D721Med (cell line): ENCODE measurements around the gene CA11.

Experiments
- DNase-seq: peaks from one replicate; pipeline ENCODE4 v3.0.0; 2011; ENCODE audit warnings: low spot score; ENCODE audit not compliant: insufficient read length
- FAIRE-seq: peaks from 2 replicates; lab custom pipeline; 2011; peaks lifted over from hg19 to GRCh38; lab: Jason Lieb, UNC
- TF ChIP-seq, protein P1 (sequence below): IDR thresholded peaks from 2 replicates; pipeline ENCODE4 v1.5.1; 2012; ENCODE audit warnings: mild to moderate bottlenecking, control low read depth; ENCODE audit not compliant: insufficient read depth; ENCODE audit errors: missing control alignments

The CA11 gene

DNA sequence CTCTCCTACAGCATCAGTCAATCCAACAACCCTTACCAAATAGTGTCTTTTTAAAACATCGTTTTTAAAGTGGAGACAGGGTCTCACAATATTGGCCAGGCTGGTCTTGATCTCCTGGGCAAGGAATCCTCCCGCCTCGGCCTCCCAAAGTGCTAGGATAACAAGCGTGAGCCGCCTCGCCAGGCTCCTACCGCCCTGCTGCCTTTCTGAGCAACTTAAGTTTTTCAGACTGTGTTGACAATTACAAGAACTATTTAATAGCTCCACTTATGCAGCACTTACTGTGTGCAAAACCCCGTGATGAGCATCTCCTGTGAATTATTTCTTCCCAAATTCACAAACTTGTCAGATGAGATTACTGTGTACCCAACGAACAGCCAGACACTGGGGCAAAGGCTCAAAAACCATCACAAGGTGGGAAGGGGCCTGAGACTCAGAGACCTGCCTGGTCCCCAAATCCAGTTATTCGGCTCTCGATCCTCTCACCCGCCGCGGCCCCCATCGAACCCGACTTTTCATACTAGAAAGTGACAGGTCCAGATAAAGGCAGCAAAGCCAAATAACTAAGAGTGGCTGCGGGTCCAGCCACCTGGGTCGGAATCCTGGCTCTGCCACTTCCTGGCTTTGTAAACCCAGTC lies 27.6 kb downstream of the CA11 start:
- TF ChIP-seq, protein P1, sequence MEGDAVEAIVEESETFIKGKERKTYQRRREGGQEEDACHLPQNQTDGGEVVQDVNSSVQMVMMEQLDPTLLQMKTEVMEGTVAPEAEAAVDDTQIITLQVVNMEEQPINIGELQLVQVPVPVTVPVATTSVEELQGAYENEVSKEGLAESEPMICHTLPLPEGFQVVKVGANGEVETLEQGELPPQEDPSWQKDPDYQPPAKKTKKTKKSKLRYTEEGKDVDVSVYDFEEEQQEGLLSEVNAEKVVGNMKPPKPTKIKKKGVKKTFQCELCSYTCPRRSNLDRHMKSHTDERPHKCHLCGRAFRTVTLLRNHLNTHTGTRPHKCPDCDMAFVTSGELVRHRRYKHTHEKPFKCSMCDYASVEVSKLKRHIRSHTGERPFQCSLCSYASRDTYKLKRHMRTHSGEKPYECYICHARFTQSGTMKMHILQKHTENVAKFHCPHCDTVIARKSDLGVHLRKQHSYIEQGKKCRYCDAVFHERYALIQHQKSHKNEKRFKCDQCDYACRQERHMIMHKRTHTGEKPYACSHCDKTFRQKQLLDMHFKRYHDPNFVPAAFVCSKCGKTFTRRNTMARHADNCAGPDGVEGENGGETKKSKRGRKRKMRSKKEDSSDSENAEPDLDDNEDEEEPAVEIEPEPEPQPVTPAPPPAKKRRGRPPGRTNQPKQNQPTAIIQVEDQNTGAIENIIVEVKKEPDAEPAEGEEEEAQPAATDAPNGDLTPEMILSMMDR, result no peak
- DNase-seq (no peak), FAIRE-seq (no peak)

DNA sequence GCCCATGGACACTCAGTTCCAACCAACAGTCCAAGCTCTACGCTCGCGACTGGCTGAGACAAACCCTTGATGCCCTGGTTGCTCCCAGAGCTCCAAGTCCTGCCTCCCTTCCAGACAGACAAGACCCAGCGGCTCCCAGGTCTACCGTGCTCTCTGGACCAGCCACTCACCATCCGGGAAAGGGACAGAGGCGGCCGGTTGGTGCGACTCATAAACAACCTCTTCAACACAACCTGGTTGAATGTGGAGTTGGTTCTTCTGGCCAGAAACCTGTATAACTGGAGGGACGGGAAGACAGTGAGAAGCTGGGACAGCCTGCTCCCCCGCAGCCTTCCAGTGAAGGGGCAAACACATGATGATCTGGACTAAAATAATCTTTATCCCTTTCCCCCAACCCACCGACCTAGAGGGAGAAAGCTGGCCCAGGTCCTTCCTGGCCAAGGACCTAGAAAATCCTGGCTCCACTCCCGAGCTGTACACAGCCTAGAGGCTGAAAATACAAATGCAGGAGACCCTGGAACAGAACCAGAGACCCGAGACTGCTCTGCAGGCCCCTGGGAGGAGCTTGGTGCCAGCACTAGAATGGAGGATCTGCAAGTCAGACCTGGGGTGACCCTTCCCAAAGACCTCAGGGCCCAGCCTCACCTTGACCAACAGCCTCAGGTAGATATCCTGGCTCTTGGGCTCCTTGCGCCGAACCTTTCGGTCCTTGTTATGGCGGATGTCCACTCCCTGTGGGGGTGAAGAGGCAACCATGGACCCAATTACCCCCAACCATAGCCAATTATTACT lies 28.6 kb downstream of the CA11 start:
- TF ChIP-seq, protein P1, result no peak
- FAIRE-seq (no peak), DNase-seq (no peak)

DNA sequence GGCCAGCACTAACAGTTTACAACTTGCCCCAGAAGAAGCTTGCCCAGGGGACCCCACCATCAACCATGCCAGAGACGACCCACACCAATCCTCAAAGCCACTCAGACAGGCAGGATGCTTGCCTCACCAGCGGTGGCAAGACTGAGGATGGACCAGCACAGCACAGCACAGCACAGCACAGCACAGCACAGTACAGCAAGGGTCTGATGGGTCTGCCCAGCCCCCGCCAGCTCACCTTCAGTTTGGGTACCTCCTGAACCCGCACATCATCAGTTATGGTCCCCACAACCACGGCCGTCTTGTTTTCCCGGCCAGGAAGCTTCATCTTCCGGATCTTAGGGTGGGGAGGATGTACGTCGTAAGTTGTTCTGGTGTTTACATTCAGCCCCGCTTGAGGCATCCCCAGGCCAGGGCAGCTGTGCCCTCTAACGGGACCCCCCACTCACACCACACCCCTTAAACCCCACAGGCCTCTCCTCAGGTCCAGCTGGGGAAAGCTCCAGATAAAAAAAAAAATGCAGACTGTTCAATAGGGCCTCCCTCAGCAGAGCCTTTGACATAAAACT lies 29.4 kb downstream of the CA11 start:
- no peak for FAIRE-seq

DNA sequence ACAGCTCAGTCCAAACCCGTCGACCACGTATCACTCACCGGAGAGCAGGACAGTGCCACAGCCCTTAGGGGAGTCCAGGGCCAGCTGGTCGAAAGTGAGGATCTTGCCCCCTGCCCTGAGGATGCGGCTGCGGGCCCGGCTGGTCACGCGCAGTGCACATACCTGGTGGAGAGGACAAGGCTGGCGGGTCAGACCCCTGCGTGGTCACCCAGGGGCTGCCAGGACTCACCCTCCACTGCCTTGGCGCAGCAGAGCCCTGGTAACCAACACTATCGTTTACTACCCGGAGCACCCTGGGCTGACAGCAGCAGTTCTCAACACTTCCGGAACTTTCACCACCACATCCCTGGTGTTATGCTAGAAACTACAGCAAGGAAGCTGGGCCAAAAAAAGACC lies 29.9 kb downstream of the CA11 start:
- FAIRE-seq, result no peak
- TF ChIP-seq, protein P1, result no peak

More for the DNA sequence above, 29.4 kb downstream of the CA11 start:
- TF ChIP-seq, protein P1, result no peak
- no peak for DNase-seq

DNA sequence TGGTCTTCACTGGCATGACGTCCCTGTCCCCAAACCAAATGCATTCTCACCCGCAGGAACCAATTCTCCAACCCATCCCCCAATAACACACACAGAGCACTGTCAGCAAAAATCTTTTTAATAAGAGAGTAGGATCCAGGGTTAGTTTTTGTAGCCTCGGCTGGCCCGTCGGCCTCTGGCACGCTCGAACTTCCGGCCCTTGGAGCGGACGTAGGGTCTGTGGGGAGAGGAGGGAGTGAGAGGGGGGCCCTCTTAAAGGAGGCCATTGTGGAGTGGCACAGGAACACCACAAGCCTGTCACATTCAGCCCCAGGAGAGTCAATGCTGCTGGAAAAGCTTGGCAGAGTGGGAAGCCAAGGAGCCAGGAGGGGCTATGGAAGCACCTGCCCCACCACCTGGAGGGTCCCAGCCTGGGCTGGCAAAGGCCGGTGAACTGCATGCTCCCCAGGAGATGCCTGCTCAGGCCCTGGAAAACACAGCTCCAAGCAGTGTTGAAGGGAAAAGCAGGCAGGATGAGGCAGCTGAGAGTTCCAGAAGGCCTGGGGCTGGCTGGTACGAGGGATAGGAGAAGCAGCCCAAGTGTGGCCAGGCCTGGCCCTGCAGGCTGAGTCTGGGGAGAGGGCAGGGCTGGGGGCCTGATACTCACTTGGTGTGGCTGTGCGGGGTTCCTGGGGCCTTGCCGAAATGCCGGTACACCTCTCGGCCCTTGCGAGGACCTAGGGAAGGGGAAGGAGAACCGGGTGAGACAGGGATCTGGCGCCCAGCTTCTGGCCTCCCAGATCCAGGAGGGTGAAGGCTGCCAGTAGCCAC lies 30.6 kb downstream of the CA11 start:
- DNase-seq (no peak), FAIRE-seq (no peak)
- TF ChIP-seq, protein P1, result no peak

More for the DNA sequence above, 29.9 kb downstream of the CA11 start:
- no peak for DNase-seq

DNA sequence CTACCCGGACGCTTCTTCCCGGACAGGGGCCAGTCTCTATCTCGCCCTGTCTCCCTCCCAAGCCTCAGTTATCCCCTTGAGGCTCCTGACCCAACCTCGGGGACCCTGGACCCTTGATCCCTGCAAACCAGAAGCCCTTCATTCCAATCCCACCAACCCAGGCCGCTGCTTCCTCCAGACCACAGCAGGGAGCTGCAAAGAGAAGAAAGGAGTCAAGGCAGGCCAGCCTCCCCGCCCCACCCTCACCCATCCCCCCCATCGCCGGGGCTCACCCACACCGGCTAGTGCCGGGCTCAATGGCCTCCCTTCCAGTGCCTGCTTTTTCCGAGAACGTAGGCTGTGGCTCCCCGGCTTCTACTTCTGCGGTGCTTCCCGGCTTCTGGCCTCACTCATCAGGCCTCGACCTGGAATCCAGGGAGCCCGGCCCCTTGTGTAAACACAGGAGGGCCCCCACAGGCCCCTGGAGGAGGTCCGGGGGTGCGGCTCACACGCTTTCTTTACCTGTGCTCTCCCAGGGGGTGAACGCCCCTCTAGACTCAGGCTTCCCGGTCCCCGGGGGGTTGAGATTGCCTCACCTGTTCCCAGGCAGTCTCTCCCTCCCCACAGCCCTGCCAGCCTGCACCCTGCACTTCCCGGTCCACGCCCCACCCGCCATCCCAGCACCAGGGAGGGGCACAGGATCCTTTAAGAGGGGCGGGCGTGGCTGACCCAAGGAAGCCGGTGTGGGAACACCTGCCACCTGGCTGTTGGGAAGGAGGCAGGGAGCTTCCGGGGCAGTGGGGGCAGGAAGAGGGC lies 31.4 kb downstream of the CA11 start, which contains the start of gene FAM83E:
TSS of gene FAM83E (minus strand) at position 641 of the 795 bp plus-strand sequence. CDS start 1,704 bp downstream, outside the sequence.
- TF ChIP-seq, protein P1, result no peak
- no peak for DNase-seq
- no peak for FAIRE-seq
